NCI-H1092 (cell line): ENCODE results near the gene RCAN3.
"Not testable (repeated sequence)": the region's sequence is repeated elsewhere in the genome, so short reads cannot be mapped to it uniquely, and the experiment has no call there.

ENCODE experiments used
- DNase-seq: peaks from one replicate; lab custom pipeline; 2025; lab: John Stamatoyannopoulos, UW

The RCAN3 gene

GRCh38 chr1:24502709-24503058 is at the start of gene RCAN3:
Gene RCAN3, plus strand, starts transcription at chr1:24502836. Its CDS starts 11,537 bp downstream, at chr1:24514373.
- peak; percentile 74 for DNase-seq

- no peak for DNase-seq
Measured at GRCh38 chr1:24452922-24453485, 49.6 kb upstream of the RCAN3 start.

- no peak for DNase-seq
Measured at GRCh38 chr1:24454673-24455072, 48.0 kb upstream of the RCAN3 start.

- no peak for DNase-seq
Measured at GRCh38 chr1:24455272-24455671, 47.4 kb upstream of the RCAN3 start.

- no peak for DNase-seq
Measured at GRCh38 chr1:24457866-24458265, 44.8 kb upstream of the RCAN3 start.

- no peak for DNase-seq
Measured at GRCh38 chr1:24459551-24460266, 42.9 kb upstream of the RCAN3 start.

GRCh38 chr1:24462128-24462527 is 40.5 kb upstream of the RCAN3 start:
- not testable (repeated sequence) for DNase-seq

GRCh38 chr1:24463776-24464735 is 38.6 kb upstream of the RCAN3 start:
- DNase-seq, result peak; percentile 50

GRCh38 chr1:24465099-24465498 is 37.5 kb upstream of the RCAN3 start:
- no peak for DNase-seq

GRCh38 chr1:24465638-24466037 is 37.0 kb upstream of the RCAN3 start:
- no peak for DNase-seq

- DNase-seq, result no peak
Measured at GRCh38 chr1:24468685-24469316, 33.8 kb upstream of the RCAN3 start.

GRCh38 chr1:24470592-24470991 is 32.0 kb upstream of the RCAN3 start:
- no peak for DNase-seq

GRCh38 chr1:24472527-24473251 is 29.9 kb upstream of the RCAN3 start:
- no peak for DNase-seq

GRCh38 chr1:24474193-24474592 is 28.4 kb upstream of the RCAN3 start:
- DNase-seq, result no peak

- DNase-seq, result no peak
Measured at GRCh38 chr1:24475700-24476099, 26.9 kb upstream of the RCAN3 start.

- DNase-seq, result no peak
Measured at GRCh38 chr1:24476571-24476970, 26.1 kb upstream of the RCAN3 start.

- DNase-seq, result no peak
Measured at GRCh38 chr1:24477309-24477708, 25.3 kb upstream of the RCAN3 start.

- DNase-seq, result no peak
Measured at GRCh38 chr1:24481101-24481500, 21.5 kb upstream of the RCAN3 start.

- DNase-seq, result no peak
Measured at GRCh38 chr1:24481843-24482610, 20.6 kb upstream of the RCAN3 start.

- no peak for DNase-seq
Measured at GRCh38 chr1:24483441-24483840, 19.2 kb upstream of the RCAN3 start.

- DNase-seq, result no peak
Measured at GRCh38 chr1:24484199-24484598, 18.4 kb upstream of the RCAN3 start.
